ENCODE results near the gene SLC25A51.
"Not testable (repeated sequence)": the region's sequence is repeated elsewhere in the genome, so short reads cannot be mapped to it uniquely, and the experiment has no call there.

The SLC25A51 gene

GRCh38 chr9:37915911-37916470 lies 12.1 kb upstream of the SLC25A51 start:
- TF ChIP-seq JUND (IDR thresholded peaks at IDR 0.05; ENCODE audit: low read depth): no peak
- no peak for DNase-seq (ENCODE audit: low read depth in 1 of 2, low spot score in 1 of 2)
- in situ Hi-C loops (cut with HindIII; ENCODE audit: low pct_unique_long_range_greater_than_20kb, low sequenced_read_pairs): no loop called here

DNA sequence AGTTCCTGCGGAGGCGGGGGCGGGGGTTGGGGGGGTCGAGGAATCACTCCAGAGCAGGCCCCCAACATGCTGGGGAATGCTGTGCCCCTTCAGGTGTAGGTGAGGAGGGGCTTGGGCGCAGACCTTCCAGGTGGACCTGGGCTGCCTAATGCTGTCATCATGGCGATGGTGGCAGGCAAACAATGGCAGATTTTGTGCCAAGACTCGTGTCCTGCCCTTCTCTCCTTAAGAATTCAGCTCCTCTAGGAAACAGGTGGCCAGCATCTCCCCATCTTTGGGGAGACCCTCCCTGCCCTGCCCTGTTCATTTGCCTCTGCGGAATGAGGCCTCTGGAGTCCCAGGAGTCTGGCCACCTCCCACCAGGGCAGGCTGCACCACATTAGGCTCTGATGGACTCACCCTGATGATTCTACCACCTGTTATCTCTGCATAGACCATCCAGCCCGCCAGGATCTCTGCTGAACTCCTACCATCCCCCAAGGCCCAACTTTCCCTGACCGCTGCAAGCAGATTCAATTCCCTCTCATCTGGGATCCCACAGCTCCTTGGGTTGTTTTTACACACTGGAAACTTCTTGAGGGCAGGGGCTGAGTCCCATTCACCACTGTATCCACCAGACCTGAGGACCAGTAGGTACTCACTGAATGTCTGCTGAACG lies 10.9 kb upstream of the SLC25A51 start:
- DNase-seq (ENCODE audit: low read depth in 1 of 2, low spot score in 1 of 2): no peak
- no peak for TF ChIP-seq JUND (IDR thresholded peaks at IDR 0.05; ENCODE audit: low read depth)
- in situ Hi-C loops (cut with HindIII; ENCODE audit: low pct_unique_long_range_greater_than_20kb, low sequenced_read_pairs): no loop called here

DNA sequence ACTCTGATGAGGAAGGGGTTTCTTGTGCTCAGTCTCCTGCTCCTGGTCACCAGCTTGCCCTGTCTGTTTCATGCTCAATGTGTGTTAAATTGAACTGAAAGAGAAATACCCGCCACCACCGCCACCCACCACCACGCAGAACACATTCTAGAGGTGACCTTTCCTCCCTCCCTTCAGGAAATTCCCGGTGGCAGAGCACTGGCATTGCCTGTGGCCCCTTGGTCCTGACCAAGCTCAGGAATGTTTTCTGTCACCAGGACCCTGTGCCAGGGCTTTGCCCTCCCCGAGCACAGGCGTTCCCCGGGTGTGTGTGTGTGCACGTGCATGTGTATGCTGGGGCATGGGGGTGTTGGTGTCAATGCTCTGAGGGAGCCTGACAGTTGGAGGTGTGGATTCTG lies 10.2 kb upstream of the SLC25A51 start:
- in situ Hi-C loops (cut with HindIII; ENCODE audit: low pct_unique_long_range_greater_than_20kb, low sequenced_read_pairs): no loop called here

GRCh38 chr9:37913480-37914153 lies 9.7 kb upstream of the SLC25A51 start:
- in situ Hi-C loops (cut with HindIII; ENCODE audit: low pct_unique_long_range_greater_than_20kb, low sequenced_read_pairs): no loop called here
- no peak for TF ChIP-seq JUND (IDR thresholded peaks at IDR 0.05; ENCODE audit: low read depth)
- DNase-seq (ENCODE audit: low read depth in 1 of 2, low spot score in 1 of 2): peak; percentile 60 to 81

More for the DNA sequence above, 10.2 kb upstream of the SLC25A51 start:
- TF ChIP-seq JUND (IDR thresholded peaks at IDR 0.05; ENCODE audit: low read depth): no peak
- no peak for DNase-seq (ENCODE audit: low read depth in 1 of 2, low spot score in 1 of 2)

DNA sequence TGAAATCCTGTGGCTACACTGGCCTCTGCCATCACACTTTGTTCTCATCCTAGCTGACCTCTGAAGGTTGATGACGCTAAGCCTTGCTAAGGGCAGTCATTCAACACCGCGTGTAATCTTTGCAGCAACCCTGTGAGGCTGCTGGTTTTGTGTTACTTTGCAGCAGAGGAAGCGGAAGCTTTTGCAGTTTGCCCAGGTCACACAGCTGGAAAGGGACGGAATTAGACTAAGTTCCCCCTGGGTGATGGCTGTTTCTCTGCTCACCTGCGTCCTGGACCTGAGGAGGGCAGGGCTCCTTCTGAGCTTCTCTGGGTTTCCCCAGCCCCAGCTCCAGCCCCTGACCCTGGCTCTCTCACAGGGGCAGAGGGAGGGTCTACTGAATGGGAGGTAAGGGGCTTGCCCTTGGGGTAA lies 7.3 kb upstream of the SLC25A51 start:
- DNase-seq (ENCODE audit: low read depth in 1 of 2, low spot score in 1 of 2): no peak
- TF ChIP-seq JUND (IDR thresholded peaks at IDR 0.05; ENCODE audit: low read depth): no peak
- in situ Hi-C loops (cut with HindIII; ENCODE audit: low pct_unique_long_range_greater_than_20kb, low sequenced_read_pairs): no loop called here

- no peak for TF ChIP-seq JUND (IDR thresholded peaks at IDR 0.05; ENCODE audit: low read depth)
- DNase-seq (ENCODE audit: low read depth in 1 of 2, low spot score in 1 of 2): no peak
- in situ Hi-C loops (cut with HindIII; ENCODE audit: low pct_unique_long_range_greater_than_20kb, low sequenced_read_pairs): no loop called here
These were observed 6.3 kb upstream of the SLC25A51 start for GRCh38 chr9:37910271-37910670.

DNA sequence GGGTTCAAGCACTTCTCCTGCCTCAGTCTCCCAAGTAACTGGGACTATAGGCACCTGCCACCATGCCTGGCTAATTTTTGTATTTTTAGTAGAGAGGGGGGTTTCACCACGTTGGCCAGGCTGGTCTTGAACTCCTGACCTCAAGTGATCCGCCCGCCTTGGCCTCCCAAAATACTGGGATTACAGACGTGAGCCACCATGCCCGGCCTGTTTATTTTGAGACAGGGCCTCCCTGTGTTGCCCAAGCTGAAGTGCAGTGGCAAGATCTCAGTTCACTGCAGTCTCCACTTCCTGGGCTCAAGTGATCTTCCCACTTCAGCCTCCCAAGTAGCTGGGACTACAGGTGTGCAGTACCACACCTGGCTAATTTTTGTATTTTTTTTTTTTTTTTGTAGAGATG lies 5.9 kb upstream of the SLC25A51 start:
- DNase-seq (ENCODE audit: low read depth in 1 of 2, low spot score in 1 of 2); in situ Hi-C loops (cut with HindIII; ENCODE audit: low pct_unique_long_range_greater_than_20kb, low sequenced_read_pairs): not testable (repeated sequence)

DNA sequence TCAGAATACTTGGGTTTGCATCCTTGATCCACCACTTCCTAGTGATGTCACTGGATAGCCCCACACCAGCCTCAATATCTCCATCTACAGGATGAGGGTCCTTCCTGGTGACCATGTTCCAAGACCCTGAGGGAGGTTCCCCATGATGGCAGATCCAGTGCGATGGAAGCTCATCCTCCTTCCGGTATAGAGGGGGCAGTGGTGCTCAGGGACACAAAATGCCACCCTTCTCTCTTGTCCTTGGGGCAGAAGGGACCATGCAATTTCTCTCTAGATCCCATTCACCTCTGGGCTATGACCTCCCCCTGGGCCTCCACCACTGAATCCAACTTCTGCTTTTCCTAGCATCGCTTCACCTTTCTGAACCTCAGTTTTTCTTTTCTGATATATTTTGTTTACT lies 5.4 kb upstream of the SLC25A51 start:
- in situ Hi-C loops (cut with HindIII; ENCODE audit: low pct_unique_long_range_greater_than_20kb, low sequenced_read_pairs): no loop called here
- DNase-seq (ENCODE audit: low read depth in 1 of 2, low spot score in 1 of 2): no peak
- TF ChIP-seq JUND (IDR thresholded peaks at IDR 0.05; ENCODE audit: low read depth): no peak

GRCh38 chr9:37908698-37909186 lies 4.8 kb upstream of the SLC25A51 start:
- in situ Hi-C loops (cut with HindIII; ENCODE audit: low pct_unique_long_range_greater_than_20kb, low sequenced_read_pairs): no loop called here
- TF ChIP-seq JUND (IDR thresholded peaks at IDR 0.05; ENCODE audit: low read depth): no peak
- peak in 1 of 2 experiments; percentile 20 for DNase-seq (ENCODE audit: low read depth in 1 of 2, low spot score in 1 of 2)

GRCh38 chr9:37908283-37908682 lies 4.4 kb upstream of the SLC25A51 start:
- DNase-seq (ENCODE audit: low read depth in 1 of 2, low spot score in 1 of 2): no peak
- in situ Hi-C loops (cut with HindIII; ENCODE audit: low pct_unique_long_range_greater_than_20kb, low sequenced_read_pairs): no loop called here
- TF ChIP-seq JUND (IDR thresholded peaks at IDR 0.05; ENCODE audit: low read depth): no peak

DNA sequence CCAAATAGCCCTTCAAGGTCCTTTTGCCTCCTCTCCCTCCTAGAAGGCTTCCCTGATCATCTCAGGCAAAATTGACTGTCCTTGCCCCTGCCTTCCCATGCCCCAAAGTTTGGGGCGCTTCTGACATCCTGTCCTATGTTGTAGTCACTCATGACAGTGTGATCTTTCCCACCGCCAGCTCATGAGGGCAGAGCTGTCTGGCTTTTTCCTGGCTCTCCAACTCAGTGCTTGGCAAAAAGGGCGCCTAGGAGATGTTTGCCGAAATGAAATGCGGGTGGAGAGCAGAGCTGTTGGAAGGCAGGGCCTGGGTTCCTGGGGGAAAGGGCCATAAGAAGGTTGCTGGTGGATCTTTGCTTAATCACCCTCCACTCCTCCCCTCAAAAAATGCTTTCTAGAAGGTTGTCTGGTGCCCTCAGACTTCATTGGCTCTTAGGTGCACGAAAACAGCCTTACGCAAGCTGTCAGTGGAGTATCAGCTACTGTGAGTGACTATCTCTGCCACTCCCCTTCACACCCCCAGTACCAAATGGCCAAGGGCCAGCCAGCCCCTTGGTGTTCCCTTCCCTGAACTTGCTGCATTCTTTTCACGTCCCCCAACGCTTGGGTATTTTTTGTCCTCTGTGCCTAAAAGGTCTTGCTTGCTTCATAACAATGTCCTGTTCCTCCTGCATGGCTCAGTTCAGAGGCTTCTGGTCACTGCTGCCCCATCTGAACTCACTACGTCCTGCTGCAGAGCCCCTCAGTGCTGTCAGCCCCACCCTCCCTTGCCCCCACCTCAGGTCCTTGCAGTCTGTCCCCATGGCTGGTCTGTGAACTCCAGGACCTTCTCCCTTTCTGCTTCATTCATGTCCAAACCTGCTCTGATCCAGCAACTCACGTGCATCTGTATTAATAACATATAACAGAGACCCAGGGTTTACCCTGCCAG lies 2.6 kb upstream of the SLC25A51 start:
- no peak for TF ChIP-seq JUND (IDR thresholded peaks at IDR 0.05; ENCODE audit: low read depth)
- DNase-seq (ENCODE audit: low read depth in 1 of 2, low spot score in 1 of 2): no peak
- in situ Hi-C loops (cut with HindIII; ENCODE audit: low pct_unique_long_range_greater_than_20kb, low sequenced_read_pairs): no loop called here

GRCh38 chr9:37905776-37906175 lies 1.8 kb upstream of the SLC25A51 start:
- in situ Hi-C loops (cut with HindIII; ENCODE audit: low pct_unique_long_range_greater_than_20kb, low sequenced_read_pairs): no loop called here
- TF ChIP-seq JUND (IDR thresholded peaks at IDR 0.05; ENCODE audit: low read depth): no peak
- no peak for DNase-seq (ENCODE audit: low read depth in 1 of 2, low spot score in 1 of 2)

Measured in T47D (cell line).